Measurements from ENCODE around the gene PARVB. TPM values are rescaled to one million over a fixed set of nuclear protein-coding genes. Genes with fewer than 3 reads are reported as not detected.

Gene PARVB
- total RNA-seq, 4 donors from 2014 or later: 3.3 to 20.8 (median 11.7) TPM

DNA sequence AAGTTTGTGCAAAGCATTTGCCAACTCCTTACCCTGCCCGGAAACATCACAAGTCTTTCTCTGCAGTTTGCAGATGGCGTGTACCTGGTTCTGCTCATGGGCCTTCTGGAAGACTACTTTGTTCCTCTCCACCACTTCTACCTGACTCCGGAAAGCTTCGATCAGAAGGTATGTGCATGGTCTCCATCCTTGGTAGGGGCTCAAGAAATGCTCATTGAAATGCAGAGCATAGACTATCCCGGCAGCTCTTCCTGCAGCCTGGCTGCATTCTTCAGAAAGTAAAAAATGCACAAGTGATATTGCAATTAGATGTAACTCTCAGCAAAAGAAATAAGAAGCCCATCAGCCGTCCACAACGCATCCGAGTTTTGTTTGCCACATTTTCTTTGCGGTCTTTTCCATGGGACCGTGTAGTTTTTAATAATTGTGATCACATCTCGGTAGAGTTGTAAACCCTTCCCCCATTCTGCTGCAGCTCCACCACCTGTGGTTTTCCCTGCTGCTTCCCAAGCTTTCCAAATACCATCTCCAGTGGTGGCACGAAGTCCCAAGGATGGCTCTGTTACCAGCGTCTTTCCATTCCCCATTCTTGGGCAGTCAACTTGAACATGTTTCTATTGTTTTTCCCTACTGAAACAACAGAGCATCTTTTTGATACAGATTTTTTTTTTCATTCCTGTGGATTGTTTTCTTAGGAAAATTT, 134.0 kb downstream of the PARVB start:
- peaks cover 0 to 4% (median 0%) of the 10 kb centered on the region in 4 donors for H3K27me3 ChIP-seq
- H3K27ac ChIP-seq: peak overlapping the region in 1 of 4 donors; percentile 5
- 89 to 91% methylated on average over 12 to 13 of the region's 13 CpGs for WGBS, 2 donors
- H3K36me3 ChIP-seq: peaks cover 0 to 6% (median 0%) of the 10 kb centered on the region in 3 donors
- no peak overlapping the region for H3K4me3 ChIP-seq
- no peaks in the 10 kb centered on the region for H3K9me3 ChIP-seq
- no peak for TF ChIP-seq POLR2A (IDR thresholded peaks at IDR 0.05)
- TF ChIP-seq, protein P1, sequence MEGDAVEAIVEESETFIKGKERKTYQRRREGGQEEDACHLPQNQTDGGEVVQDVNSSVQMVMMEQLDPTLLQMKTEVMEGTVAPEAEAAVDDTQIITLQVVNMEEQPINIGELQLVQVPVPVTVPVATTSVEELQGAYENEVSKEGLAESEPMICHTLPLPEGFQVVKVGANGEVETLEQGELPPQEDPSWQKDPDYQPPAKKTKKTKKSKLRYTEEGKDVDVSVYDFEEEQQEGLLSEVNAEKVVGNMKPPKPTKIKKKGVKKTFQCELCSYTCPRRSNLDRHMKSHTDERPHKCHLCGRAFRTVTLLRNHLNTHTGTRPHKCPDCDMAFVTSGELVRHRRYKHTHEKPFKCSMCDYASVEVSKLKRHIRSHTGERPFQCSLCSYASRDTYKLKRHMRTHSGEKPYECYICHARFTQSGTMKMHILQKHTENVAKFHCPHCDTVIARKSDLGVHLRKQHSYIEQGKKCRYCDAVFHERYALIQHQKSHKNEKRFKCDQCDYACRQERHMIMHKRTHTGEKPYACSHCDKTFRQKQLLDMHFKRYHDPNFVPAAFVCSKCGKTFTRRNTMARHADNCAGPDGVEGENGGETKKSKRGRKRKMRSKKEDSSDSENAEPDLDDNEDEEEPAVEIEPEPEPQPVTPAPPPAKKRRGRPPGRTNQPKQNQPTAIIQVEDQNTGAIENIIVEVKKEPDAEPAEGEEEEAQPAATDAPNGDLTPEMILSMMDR (IDR thresholded peaks at IDR 0.05): no peak
- intact Hi-C loops (cut with DNase I): no loop called here
- peaks cover 0 to 21% (median 0%) of the 10 kb centered on the region in 3 donors for H3K4me1 ChIP-seq
- DNase-seq: no peak

DNA sequence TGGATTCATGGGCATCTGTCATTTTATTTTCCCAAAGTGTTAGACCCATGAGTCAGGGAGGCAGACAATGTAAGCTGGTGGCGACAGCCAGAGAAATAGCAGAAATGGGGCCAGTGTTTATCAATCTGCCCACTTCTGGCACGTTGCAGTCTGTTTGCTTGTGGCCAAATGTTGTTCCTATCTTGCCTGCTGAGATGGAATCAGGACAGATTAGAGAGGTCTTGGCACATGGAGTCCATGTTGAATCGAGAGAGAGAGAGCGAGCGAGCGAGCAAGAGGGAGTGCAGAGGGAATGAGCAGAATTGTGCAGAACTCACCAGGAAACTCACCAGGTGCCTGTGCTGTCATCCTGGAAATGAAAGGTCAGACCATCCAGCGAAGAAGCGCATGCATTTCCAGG, 134.7 kb downstream of the PARVB start:
- Histone ChIP-seq H3K4me1 (peaks cover 0 to 21% (median 0%) of the 10 kb centered on the region in 3 donors), H3K27me3 (peaks cover 0 to 4% (median 0%) of the 10 kb centered on the region in 4 donors), H3K27ac (peak overlapping the region in 1 of 4 donors; percentile 5), H3K36me3 (peaks cover 0 to 12% (median 0%) of the 10 kb centered on the region in 3 donors), H3K4me3 (no peak overlapping the region), H3K9me3 (no peaks in the 10 kb centered on the region)
- intact Hi-C loops (cut with DNase I): no loop called here
- 30 to 60% methylated on average over 8 of the region's 8 CpGs for WGBS, 2 donors
- DNase-seq: no peak
- TF ChIP-seq, protein P1 (IDR thresholded peaks at IDR 0.05): no peak
- no peak for TF ChIP-seq POLR2A (IDR thresholded peaks at IDR 0.05)

DNA sequence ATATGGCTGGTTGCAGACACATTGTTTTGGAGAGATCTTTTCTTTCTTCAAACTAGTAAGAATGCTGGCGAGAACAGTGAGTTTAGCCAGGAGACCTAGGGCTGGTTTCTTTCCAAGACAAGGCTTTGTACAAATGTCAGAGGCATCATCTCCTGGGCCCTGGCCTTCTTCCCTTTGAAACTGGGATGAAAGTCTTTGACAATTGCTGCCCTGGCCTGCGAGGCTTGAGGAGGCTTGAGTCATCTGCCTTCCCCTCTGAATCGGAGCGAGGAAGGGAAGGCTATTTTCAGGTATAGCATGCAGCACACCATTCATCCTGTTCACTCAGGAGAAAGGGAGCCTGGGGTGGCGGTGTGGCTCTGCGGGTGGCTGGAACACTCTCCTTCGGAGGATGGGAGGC, 135.1 kb downstream of the PARVB start:
- Histone ChIP-seq H3K4me3 (no peak overlapping the region), H3K27ac (peak overlapping the region in 1 of 4 donors; percentile 5), H3K27me3 (peaks cover 0 to 4% (median 0%) of the 10 kb centered on the region in 4 donors), H3K4me1 (peaks cover 0 to 21% (median 0%) of the 10 kb centered on the region in 3 donors), H3K36me3 (peaks cover 0 to 16% (median 0%) of the 10 kb centered on the region in 3 donors), H3K9me3 (no peaks in the 10 kb centered on the region)
- TF ChIP-seq, protein P1 (IDR thresholded peaks at IDR 0.05): no peak
- TF ChIP-seq POLR2A (IDR thresholded peaks at IDR 0.05): no peak
- intact Hi-C loops (cut with DNase I): no loop called here
- WGBS, 2 donors: 22 to 63% methylated on average over 6 to 7 of the region's 7 CpGs
- DNase-seq: no peak

DNA sequence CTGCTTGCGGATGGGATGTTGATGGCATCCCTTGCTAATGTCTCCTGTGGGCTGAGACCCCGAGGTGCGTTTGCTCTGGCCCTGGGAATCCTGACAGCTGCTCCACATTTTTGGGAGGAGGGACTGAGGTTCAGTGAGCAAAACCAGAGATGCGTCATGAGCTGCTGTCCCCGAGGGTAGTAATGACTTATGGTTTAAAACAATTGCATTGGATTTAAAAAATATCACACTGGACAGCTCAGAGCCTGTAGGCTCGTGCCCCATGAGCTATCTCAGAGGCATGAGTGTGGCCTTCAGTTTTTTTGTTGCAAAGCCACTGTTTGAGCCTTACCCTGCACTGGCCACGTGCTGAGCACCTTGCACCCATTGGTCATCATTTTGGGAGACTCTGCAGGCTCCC, 135.7 kb downstream of the PARVB start:
- intact Hi-C loops (cut with DNase I): no loop called here
- H3K36me3 ChIP-seq: peaks cover 0 to 22% (median 3%) of the 10 kb centered on the region in 3 donors
- peaks cover 0 to 8% (median 0%) of the 10 kb centered on the region in 4 donors for H3K27me3 ChIP-seq
- no peak overlapping the region for H3K4me3 ChIP-seq
- H3K4me1 ChIP-seq: peaks cover 0 to 21% (median 0%) of the 10 kb centered on the region in 3 donors
- WGBS, 2 donors: 58 to 64% methylated on average over 4 to 6 of the region's 7 CpGs
- no peak for DNase-seq
- H3K27ac ChIP-seq: no peak overlapping the region
- no peaks in the 10 kb centered on the region for H3K9me3 ChIP-seq
- TF ChIP-seq, protein P1 (IDR thresholded peaks at IDR 0.05): no peak
- no peak for TF ChIP-seq POLR2A (IDR thresholded peaks at IDR 0.05)

DNA sequence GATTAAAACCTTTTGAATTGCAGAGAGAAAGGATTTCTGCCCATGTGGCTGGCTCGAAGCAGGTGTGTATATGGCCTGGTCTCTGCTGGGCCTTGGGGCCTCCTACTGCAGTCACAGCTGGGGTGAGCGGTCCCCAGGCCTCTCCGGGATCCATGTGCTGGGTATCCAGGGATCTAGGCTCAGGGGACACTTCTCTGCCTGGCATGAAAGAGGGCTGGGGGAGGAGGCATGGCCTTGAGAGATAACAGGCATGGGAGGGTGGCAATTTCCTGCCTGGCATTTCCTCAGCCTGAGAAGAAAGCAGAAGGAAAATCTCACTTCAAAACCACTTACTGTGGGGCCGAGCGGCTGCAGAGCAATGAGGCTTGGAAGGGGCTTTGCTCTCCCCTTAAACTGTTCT, 136.3 kb downstream of the PARVB start:
- H3K36me3 ChIP-seq: peaks cover 0 to 28% (median 3%) of the 10 kb centered on the region in 3 donors
- peaks cover 0 to 8% (median 0%) of the 10 kb centered on the region in 4 donors for H3K27me3 ChIP-seq
- peaks cover 0 to 21% (median 0%) of the 10 kb centered on the region in 3 donors for H3K4me1 ChIP-seq
- no peaks in the 10 kb centered on the region for H3K9me3 ChIP-seq
- 66 to 74% methylated on average over 3 to 5 of the region's 5 CpGs for WGBS, 2 donors
- TF ChIP-seq, protein P1 (IDR thresholded peaks at IDR 0.05): no peak
- TF ChIP-seq POLR2A (IDR thresholded peaks at IDR 0.05): no peak
- H3K27ac ChIP-seq: no peak overlapping the region
- intact Hi-C loops (cut with DNase I): no loop called here
- no peak for DNase-seq
- no peak overlapping the region for H3K4me3 ChIP-seq

Measured in esophagus squamous epithelium (tissue), 5 donors.